NB4 (cell line): ENCODE measurements around the gene ADAM20.

Experiments used
- CTCF ChIP-seq: IDR thresholded peaks from one replicate; pipeline ENCODE4 v1.5.1; 2012; ENCODE audit warnings: low read depth, low read length
- MYC ChIP-seq: IDR thresholded peaks from 2 replicates; pipeline ENCODE4 v1.6.1; 2011; ENCODE audit warnings: low read depth, low read length

- TF ChIP-seq CTCF (no peak), MYC (no peak)
Measured at GRCh38 chr14:70498191-70498590, 36.6 kb downstream of the ADAM20 start.
